GM18520 (cell line): ENCODE data around the gene RNF114.
"Not testable (repeated sequence)": the region's sequence is repeated elsewhere in the genome, so short reads cannot be mapped to it uniquely, and the experiment has no call there.

ENCODE experiments used
- ATAC-seq: cut with Tn5 transposase; IDR thresholded peaks from one replicate; pipeline ENCODE4 v1.9.1; 2021; ENCODE audit not compliant: unreplicated experiment

The RNF114 gene

GRCh38 chr20:49961413-49961812 lies 25.2 kb downstream of the RNF114 start:
- ATAC-seq = no peak

DNA sequence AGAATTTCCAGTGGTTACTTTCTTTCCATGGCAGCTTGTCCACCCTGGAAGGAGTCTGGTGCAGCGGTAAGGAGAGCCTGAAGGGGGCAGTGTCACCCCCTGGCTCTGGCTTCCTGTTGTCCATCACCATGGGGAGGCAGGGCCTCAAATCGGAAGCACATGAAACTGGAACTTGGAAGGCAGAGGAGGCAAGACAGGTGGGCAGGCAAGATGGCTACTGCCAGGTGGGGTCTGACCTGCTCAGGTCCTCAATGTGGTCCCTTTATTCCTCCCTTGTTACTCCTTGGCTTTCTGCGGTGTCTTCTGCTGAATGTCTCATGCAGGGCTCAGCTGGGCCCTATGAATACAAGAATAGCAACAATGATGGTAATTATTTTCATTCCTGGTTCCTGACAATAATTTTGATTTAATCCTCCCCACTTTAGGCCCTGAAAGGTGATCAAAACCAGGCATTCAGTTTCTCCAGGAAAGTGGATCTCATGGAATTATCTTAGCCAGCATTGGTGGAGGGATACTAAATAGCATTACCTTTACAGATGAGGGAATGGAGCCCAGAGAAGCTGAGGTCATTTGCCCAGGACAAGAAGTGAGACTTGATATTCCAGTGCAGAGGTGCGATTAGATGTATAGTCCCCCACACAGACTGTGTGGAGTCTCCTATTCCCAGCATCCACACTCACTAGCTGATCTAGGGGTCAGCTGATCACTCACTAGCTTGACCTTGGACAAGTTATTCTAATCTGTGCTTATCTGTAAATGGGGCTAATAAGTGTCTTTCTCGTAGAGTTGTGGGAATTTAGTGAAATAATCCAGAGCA lies 29.0 kb downstream of the RNF114 start:
- ATAC-seq = no peak

GRCh38 chr20:49965781-49966305 lies 29.6 kb downstream of the RNF114 start:
- no peak for ATAC-seq

DNA sequence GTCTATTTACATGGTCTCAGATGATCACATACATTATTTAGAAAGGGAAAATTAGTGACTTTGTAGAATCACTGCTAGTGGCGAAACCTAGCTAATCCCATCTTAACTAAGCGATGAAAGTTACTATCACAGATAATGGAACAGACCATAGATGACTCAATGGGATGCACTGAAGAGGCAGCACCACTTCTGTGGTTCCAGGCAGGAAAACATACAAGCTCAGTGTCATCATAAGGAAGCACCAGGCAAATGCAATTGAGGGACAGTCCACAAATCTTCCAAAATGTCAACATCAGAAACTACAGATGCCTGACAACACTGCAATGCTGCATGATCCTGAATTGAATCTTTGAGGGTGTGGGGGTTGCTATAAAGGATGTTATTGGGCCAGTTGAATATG lies 30.7 kb downstream of the RNF114 start:
- no peak for ATAC-seq

DNA sequence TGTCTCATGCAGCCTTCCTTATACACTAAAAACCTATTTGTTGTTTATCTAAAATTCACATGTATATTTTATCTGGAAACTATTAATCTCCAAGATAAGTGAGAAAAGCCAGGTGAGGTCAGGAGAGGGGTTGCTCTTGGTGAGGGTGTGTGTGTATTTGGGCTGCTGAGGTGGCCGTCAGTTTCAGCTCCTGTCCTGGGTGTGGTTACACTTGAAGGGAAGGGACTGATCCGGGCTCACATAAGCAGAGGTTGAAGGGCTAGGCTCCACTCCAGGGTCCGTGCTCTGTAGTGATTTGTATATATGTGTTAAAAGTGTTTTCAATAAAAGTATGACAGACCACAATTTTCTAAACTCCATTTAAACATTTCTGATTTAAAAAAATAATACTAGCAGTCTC lies 33.0 kb downstream of the RNF114 start:
- ATAC-seq = no peak

DNA sequence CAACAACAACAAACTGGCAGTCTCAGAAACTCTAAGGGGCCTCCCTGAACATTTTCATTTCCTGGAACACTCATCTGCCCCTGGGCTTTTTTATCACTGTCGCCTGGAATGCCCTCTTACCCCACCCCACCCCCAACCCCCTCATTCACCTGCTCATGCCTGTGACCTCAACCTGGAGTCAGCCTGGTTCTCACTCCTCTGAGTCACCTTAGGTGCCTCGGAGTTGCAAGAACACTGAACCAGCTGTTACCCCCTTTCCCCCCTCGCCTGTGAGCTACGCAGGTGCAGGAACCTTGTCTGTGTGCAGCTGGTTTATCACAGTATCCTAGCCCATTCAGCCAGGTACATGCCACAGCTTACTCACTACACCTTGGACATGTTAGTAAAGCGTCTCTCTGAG lies 33.7 kb downstream of the RNF114 start:
- no peak for ATAC-seq

DNA sequence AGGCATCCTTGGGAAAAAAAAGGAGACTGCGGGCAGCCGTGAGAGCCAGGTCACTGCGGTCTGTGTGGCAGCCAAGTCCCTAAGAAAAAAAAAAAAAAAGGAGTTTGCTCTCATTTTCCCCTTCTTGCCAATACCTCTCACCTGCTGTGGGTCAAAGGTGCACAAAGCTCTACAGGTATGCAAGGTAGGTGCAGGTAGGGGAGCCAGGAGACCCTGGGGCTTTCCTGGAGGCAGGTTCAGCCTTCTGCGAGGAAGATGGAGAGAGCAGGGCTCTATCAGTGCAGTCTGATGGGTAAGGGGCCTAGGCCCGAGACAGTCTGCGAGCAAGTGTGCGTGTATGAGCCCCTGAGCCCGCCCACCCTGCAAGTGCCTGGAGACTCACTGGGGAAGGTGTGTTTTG lies 34.3 kb downstream of the RNF114 start:
- ATAC-seq = no peak

- no peak for ATAC-seq
Observed at GRCh38 chr20:49973981-49974380, 37.8 kb downstream of the RNF114 start.

DNA sequence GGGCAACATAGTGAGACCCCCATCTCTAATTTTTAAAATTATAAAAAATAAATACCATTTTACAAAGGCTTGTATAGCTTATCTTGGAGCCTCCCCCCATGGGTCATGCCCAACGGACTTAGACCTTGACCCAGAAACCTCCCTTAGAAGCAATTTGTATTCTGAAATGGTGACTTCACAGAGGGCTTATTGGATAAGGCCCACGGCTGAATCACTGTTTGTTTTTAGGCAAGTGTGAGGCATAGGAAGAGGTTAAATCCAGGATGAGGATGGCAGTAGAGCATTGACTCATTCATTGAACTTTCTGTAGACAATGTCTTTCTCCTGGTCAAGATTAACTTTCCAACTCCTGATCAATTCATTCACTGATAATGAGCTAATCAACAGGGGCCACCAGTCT lies 40.3 kb downstream of the RNF114 start:
- no peak for ATAC-seq

DNA sequence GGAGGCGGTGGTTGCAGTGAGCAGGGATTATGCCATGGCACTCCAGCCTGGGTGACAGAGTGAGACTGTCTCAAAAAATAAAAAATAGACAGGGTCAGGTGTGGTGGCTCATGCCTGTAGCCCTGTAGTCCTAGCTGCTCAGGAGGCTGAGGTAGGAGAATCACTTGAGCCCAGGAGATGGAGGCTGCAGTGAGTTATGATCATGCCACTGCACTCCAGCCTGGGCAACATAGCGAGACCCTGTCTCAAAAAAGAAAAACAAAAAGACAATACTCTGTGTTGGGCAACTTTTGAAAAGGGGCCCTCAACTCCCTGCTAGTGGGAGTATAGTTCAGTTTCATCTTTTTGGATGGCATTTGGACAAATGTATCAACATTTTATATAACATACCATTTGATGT lies 41.5 kb downstream of the RNF114 start:
- ATAC-seq = not testable (repeated sequence)

DNA sequence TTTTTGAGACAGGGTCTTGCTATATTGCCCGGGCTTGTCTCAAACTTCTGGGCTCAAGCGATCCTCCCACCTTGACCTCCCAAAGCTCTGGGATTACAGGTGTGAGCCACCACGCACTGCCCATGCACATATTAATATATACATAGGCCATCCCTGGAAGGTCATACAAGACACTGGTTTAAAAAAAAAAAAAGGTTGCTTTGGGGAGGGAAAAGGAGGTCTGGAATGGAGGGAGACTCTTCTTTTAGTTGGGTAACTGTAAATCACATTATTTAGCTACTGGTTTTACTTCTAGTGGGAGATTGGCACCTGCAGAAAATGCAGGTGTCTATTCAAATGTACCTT lies 42.5 kb downstream of the RNF114 start:
- ATAC-seq = no peak

- ATAC-seq = no peak
Observed at GRCh38 chr20:49979030-49979832, 43.0 kb downstream of the RNF114 start.

DNA sequence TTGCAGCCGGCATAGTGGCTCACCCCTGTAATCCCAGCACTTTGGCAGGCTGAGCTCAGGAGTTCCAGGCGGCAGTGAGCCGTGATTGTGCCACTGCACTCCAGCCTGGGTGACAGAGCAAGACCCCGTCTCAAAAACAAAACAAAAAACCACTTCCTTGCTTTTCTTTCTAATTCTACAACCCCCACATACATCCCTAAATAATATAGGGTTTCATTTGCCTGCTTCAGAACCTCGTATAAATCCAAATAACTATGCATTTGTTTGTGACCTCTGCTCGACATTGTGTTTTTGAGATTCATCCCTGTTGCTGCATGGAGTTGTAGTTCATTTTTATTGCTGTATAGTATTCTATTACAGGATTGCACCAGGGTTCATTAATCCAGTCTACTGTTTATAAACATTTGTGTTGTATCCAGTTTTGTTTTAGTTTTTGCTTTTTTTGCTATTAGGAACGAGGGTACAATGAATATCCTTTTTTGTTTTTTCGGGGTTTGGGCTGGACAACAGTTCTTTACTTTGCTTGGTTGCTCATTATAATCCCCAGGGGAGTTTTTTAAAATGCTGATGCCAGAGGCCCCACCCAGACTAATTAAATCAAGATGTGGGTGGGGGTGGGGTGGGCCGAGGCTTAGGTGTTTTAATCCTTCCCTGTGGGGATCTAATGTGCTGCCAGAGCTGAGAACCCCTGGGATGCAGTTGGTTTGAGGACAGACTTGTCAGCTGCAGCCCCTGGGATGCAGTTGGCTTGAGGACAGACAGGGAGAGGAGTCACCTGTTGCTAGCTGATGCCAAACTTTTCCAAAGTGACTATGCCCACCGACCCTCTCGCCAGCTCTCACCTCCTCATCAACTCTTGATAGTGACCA lies 44.2 kb downstream of the RNF114 start:
- no peak for ATAC-seq

- ATAC-seq = no peak
Observed at GRCh38 chr20:49981218-49982071, 45.2 kb downstream of the RNF114 start.

- no peak for ATAC-seq
Observed at GRCh38 chr20:49982072-49982345, 45.8 kb downstream of the RNF114 start.

DNA sequence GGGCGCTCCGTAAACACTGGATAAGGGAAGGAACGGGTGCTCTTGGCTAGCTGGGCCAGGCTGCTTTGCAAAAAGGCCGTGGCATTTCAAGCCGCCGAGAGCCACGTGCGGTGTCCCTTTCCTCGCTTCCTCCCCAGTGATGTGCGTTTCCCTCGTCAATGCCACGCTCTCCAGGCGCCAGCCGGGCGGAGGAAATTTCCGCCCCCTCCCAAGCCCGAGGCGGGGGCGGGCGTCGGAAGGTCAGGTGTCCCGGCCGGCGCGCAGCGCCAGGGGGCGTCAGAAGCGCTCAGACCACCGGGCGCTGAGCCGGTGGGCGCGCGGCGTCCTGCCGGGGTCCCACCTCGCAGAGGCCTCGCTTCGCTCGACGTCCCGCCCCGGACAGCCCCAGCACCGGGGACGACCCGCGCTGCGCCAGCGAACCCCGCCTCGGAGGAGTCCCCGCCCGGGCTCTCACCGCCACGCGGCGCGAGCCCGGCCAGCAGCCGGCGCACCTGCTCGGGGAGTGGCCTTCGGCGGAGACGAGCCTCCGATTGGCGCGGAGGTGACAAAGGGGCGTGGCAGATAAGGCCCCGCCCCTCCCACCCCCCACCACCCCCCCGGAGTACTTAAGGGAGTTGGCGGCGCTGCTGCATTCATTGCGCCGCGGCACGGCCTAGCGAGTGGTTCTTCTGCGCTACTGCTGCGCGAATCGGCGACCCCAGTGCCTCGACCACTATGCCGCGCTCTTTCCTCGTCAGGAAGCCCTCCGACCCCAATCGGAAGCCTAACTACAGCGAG lies 46.3 kb downstream of the RNF114 start, which contains the start of gene SNAI1:
SNAI1 (plus strand) TSS at position 635 of the 777 bp plus-strand sequence; CDS start at position 715, 80 bp downstream.
- ATAC-seq = peak; percentile 75

DNA sequence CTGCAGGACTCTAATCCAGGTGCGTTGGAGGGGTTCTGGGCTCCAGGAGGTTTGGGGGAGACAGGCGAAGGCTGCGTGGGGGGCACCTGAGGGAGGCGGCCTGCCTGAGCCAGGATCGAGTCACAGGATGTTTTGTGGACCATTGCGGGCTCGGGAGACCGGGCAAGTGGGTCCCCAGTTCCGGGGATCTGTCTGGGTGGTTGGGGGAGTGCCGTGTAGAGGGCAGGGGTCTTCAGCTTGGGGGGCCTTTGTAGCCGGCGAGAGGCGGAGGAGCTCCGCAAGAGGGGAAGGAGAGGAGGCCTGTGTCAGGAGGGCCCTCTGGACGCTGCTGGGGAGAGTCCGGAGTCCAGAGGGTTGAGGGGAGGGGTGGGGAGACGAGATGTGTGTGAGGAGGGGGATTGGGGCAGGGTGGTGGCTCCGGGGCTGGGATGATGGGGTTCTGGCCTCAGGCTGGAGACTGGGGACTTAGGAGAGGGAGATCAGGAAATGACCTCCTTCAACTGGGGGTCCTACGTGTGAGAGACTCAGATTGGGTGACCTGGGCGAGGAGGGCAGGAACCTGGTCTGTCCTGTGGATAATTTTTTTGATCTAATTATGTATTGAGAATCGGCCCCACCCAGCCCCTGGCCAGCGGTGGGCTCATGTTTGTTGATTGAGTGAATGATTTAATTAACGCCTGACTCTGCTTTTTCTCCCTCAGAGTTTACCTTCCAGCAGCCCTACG lies 47.1 kb downstream of the RNF114 start:
- ATAC-seq = no peak

- ATAC-seq = no peak
Observed at GRCh38 chr20:49983848-49984408, 47.7 kb downstream of the RNF114 start.
